Measurements from ENCODE around the gene UBE4A.

UBE4A gene, protein sequence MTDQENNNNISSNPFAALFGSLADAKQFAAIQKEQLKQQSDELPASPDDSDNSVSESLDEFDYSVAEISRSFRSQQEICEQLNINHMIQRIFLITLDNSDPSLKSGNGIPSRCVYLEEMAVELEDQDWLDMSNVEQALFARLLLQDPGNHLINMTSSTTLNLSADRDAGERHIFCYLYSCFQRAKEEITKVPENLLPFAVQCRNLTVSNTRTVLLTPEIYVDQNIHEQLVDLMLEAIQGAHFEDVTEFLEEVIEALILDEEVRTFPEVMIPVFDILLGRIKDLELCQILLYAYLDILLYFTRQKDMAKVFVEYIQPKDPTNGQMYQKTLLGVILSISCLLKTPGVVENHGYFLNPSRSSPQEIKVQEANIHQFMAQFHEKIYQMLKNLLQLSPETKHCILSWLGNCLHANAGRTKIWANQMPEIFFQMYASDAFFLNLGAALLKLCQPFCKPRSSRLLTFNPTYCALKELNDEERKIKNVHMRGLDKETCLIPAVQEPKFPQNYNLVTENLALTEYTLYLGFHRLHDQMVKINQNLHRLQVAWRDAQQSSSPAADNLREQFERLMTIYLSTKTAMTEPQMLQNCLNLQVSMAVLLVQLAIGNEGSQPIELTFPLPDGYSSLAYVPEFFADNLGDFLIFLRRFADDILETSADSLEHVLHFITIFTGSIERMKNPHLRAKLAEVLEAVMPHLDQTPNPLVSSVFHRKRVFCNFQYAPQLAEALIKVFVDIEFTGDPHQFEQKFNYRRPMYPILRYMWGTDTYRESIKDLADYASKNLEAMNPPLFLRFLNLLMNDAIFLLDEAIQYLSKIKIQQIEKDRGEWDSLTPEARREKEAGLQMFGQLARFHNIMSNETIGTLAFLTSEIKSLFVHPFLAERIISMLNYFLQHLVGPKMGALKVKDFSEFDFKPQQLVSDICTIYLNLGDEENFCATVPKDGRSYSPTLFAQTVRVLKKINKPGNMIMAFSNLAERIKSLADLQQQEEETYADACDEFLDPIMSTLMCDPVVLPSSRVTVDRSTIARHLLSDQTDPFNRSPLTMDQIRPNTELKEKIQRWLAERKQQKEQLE

DNA sequence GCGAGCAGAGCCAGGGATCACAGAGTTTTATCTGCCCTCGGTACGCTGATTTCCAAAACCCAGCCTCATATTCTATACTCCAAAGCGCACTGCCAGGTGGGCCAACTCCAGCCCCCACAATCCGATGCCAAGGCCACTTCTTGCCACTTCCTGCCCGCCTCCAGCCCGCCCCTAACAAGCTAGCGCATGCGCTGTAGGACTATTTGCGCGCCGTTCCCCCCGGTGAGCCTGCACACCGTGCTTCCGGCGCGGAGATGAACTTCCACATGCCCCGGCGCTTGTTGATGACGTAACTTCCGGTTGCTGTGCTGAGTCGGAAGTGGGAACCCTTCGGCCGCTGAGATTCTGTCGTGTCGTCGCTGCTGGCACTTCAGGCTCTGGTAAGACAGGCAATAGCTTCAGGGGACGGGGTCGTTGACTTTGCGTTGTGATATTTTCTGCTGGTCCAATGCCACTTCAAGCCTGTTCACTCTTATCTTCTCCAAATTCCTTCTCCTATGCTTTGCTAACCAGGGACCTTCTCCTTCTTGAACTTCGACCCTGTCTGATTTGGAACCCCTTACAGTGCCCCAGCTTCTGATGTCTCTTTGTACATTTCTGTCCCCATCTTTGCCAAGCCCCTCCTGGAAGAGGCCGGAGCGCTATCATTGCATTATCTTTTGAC is at the start of gene UBE4A:
UBE4A (plus strand) TSS at position 306 of the 664 bp plus-strand sequence. CDS start 5,481 bp downstream, outside the sequence.
- Histone ChIP-seq H3K4me1 (ENCODE audit: control insufficient read depth, insufficient read depth, low read length) (no peaks in the 10 kb centered on the region), H3K4me3 (ENCODE audit: low read length) (peak within 1 kb of the TSS; percentile 68), H3K9ac (ENCODE audit: low read length) (peak within 1 kb of the TSS; percentile 82), H3K27me3 (ENCODE audit: control insufficient read depth, insufficient read depth, low read length) (no peaks in the 10 kb centered on the region), H3K9me3 (ENCODE audit: control insufficient read depth, low read length) (no peaks in the 10 kb centered on the region), H3K36me3 (ENCODE audit: control insufficient read depth, insufficient read depth, low read length) (no peaks in the 10 kb centered on the region)

DNA sequence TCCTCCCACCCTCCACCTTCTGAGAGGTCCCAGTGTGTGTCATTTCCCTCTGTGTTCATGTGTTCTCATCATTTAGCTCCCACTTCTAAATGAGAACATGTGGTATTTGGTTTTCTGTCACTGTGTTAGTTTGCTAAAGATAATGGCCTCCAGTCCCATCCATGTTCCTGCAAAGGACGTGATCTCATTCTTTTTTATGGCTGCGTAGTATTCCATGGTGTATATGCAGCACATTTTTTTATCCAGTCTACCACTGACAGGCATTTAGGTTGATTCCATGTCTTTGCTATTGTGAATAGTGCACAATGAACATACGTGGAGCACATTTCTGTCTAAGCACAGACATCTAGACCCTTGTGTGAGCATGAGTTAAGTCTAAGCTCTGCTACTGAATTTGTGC is 49.1 kb upstream of the UBE4A start:
- Histone ChIP-seq H3K4me3 (ENCODE audit: low read length) (no peak overlapping the region), H3K27me3 (ENCODE audit: control insufficient read depth, insufficient read depth, low read length) (peaks cover 6% of the 10 kb centered on the region), H3K9me3 (ENCODE audit: control insufficient read depth, low read length) (no peaks in the 10 kb centered on the region), H3K9ac (ENCODE audit: low read length) (no peak overlapping the region), H3K36me3 (ENCODE audit: control insufficient read depth, insufficient read depth, low read length) (no peaks in the 10 kb centered on the region), H3K4me1 (ENCODE audit: control insufficient read depth, insufficient read depth, low read length) (peaks cover 42% of the 10 kb centered on the region)

DNA sequence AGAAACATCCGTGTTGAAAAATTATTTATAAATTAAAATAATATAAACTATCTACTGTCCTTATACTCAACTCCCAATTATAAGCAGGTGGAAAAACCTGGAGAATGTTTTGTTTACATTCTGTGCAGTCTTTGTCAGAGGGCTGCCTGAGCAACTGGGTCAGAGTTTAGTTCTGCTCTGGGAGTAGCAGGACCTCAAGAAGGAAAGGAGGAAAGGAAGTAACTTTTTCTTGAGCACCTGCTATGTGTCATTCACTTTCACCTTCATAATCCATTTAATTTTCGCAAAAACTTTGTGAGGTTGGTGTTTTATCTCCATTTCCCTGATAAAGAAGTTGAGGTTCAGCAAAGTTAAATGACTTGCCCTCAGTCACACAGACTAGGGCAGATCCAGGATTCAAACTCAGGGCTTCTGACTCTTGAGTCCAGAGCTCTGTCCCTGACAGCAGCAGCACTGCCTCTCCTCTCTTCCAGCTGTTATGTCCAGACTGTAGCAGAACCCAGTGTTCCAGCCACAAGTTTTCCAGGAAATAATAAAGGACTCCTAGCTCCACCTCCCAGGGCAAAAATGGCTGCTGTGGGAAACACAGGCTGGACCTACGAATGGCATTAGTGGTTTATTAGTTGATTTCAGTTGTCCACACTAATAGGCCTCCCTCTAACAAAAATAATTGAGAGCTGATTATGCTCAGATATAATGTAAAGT is 48.5 kb upstream of the UBE4A start:
- Histone ChIP-seq H3K27me3 (ENCODE audit: control insufficient read depth, insufficient read depth, low read length) (peaks cover 6% of the 10 kb centered on the region), H3K36me3 (ENCODE audit: control insufficient read depth, insufficient read depth, low read length) (no peaks in the 10 kb centered on the region), H3K9ac (ENCODE audit: low read length) (peak overlapping the region; percentile 31), H3K4me3 (ENCODE audit: low read length) (no peak overlapping the region), H3K4me1 (ENCODE audit: control insufficient read depth, insufficient read depth, low read length) (peaks cover 49% of the 10 kb centered on the region), H3K9me3 (ENCODE audit: control insufficient read depth, low read length) (no peaks in the 10 kb centered on the region)

DNA sequence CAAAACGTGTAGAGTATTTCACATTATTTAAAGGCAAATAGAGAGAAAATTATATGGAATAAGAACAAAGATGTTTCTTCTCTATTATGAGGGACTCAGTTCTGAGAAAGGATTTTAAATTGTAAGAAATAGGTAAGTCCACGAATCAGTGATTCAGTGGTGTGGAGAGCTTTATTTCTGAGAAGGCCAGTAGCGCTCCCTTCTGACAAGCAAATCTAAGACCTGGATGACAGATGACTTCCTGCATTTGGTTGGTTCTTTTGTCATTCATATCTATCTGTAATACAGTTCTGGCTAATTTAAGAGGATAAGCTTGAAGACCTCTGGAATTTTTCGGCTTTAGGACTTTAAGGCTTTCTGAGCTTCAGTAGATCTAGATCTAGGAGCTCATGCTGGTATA is 47.9 kb upstream of the UBE4A start:
- H3K4me1 ChIP-seq (ENCODE audit: control insufficient read depth, insufficient read depth, low read length): peaks cover 55% of the 10 kb centered on the region

DNA sequence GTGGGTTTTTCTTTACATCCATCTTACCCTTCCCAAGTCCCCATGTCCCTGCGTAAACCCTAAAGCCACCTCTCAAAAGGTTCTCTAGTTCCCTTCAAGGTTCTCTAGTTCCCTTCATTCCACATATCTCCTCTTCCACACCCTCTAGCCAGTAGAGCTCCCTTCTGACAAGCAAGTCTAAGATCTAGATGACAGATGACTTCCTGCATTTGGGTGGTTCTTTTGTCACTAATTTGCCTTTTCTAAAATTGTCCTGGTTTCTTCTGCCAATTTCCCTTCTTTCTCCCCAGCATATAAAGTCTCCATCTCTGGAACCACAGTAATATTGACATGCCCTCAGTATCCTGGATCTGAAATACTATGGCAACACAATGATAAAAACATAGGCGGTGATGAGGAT is 47.1 kb upstream of the UBE4A start:
- no peaks in the 10 kb centered on the region for H3K9me3 ChIP-seq (ENCODE audit: control insufficient read depth, low read length)
- no peaks in the 10 kb centered on the region for H3K36me3 ChIP-seq (ENCODE audit: control insufficient read depth, insufficient read depth, low read length)
- H3K27me3 ChIP-seq (ENCODE audit: control insufficient read depth, insufficient read depth, low read length): peaks cover 6% of the 10 kb centered on the region
- no peak overlapping the region for H3K4me3 ChIP-seq (ENCODE audit: low read length)
- H3K9ac ChIP-seq (ENCODE audit: low read length): no peak overlapping the region
- peaks cover 63% of the 10 kb centered on the region for H3K4me1 ChIP-seq (ENCODE audit: control insufficient read depth, insufficient read depth, low read length)

More for the DNA sequence above, 47.9 kb upstream of the UBE4A start:
- Histone ChIP-seq H3K27me3 (ENCODE audit: control insufficient read depth, insufficient read depth, low read length) (peaks cover 6% of the 10 kb centered on the region), H3K36me3 (ENCODE audit: control insufficient read depth, insufficient read depth, low read length) (no peaks in the 10 kb centered on the region), H3K9ac (ENCODE audit: low read length) (peak overlapping the region; percentile 31), H3K9me3 (ENCODE audit: control insufficient read depth, low read length) (no peaks in the 10 kb centered on the region), H3K4me3 (ENCODE audit: low read length) (no peak overlapping the region)

DNA sequence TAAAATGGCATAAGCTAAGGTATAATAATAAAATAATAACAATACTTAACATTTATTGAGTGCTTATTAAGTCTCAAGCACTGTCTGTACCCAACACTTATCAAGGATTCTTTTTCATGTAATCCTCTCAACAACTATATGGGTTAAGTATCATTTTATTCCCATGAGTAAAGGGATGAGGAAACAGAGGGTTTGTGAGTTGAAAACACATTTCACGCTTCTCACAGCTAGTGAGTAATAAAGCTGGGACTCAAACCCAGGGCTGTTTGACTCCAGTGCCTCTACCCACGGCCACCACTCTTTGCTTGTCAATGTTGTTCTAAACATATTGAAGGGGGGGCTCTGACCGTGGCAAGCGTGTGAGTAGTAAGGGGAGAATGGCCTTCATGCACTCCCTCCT is 46.2 kb upstream of the UBE4A start:
- Histone ChIP-seq H3K4me1 (ENCODE audit: control insufficient read depth, insufficient read depth, low read length) (peaks cover 69% of the 10 kb centered on the region), H3K9me3 (ENCODE audit: control insufficient read depth, low read length) (no peaks in the 10 kb centered on the region), H3K4me3 (ENCODE audit: low read length) (no peak overlapping the region), H3K27me3 (ENCODE audit: control insufficient read depth, insufficient read depth, low read length) (peaks cover 6% of the 10 kb centered on the region), H3K9ac (ENCODE audit: low read length) (no peak overlapping the region), H3K36me3 (ENCODE audit: control insufficient read depth, insufficient read depth, low read length) (no peaks in the 10 kb centered on the region)

DNA sequence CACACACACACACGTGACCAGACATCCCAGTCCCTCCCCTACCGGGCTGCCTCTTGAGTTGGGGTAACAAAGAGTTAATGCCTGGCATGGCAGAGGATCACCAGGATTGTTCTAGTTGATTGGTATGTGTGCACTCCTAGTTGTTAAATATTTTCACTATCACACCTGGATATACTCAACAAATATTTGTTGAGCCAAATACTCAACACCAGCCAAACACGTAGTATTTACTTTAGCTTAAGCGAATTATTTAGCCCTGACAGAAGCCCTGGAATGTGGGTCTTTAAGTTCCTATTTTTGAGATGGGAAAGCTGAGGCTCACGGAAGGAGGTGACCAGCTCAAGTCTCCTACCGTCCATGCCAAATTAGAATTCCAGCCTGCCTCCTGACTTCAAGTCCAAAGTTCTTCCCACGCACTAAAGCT is 44.4 kb upstream of the UBE4A start:
- Histone ChIP-seq H3K36me3 (ENCODE audit: control insufficient read depth, insufficient read depth, low read length) (no peaks in the 10 kb centered on the region), H3K9me3 (ENCODE audit: control insufficient read depth, low read length) (no peaks in the 10 kb centered on the region), H3K4me1 (ENCODE audit: control insufficient read depth, insufficient read depth, low read length) (peaks cover 86% of the 10 kb centered on the region), H3K27me3 (ENCODE audit: control insufficient read depth, insufficient read depth, low read length) (peaks cover 6% of the 10 kb centered on the region), H3K9ac (ENCODE audit: low read length) (peak overlapping the region; percentile 60), H3K4me3 (ENCODE audit: low read length) (no peak overlapping the region)

DNA sequence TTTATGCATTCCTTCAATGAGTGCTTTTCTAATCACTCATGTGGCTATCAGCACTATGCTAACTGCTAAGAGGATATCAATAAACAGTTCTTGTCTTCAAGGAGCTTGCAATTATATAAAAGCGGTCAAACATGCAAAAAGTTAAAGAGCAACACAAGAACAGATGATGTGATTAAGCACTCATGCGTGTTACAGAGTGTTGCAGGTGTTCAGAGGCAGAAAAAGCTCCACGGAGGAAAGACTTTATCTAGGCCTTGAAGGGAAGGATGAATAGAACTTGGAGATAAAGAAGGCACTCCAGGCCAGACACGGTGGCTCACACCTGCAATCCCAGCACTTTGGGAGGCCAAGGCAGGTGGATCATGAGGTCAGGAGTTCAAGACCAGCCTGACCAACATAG is 41.3 kb upstream of the UBE4A start:
- peaks cover 75% of the 10 kb centered on the region for H3K4me1 ChIP-seq (ENCODE audit: control insufficient read depth, insufficient read depth, low read length)
- peaks cover 6% of the 10 kb centered on the region for H3K27me3 ChIP-seq (ENCODE audit: control insufficient read depth, insufficient read depth, low read length)
- no peak overlapping the region for H3K4me3 ChIP-seq (ENCODE audit: low read length)
- H3K9ac ChIP-seq (ENCODE audit: low read length): no peak overlapping the region
- no peaks in the 10 kb centered on the region for H3K36me3 ChIP-seq (ENCODE audit: control insufficient read depth, insufficient read depth, low read length)
- H3K9me3 ChIP-seq (ENCODE audit: control insufficient read depth, low read length): no peaks in the 10 kb centered on the region

DNA sequence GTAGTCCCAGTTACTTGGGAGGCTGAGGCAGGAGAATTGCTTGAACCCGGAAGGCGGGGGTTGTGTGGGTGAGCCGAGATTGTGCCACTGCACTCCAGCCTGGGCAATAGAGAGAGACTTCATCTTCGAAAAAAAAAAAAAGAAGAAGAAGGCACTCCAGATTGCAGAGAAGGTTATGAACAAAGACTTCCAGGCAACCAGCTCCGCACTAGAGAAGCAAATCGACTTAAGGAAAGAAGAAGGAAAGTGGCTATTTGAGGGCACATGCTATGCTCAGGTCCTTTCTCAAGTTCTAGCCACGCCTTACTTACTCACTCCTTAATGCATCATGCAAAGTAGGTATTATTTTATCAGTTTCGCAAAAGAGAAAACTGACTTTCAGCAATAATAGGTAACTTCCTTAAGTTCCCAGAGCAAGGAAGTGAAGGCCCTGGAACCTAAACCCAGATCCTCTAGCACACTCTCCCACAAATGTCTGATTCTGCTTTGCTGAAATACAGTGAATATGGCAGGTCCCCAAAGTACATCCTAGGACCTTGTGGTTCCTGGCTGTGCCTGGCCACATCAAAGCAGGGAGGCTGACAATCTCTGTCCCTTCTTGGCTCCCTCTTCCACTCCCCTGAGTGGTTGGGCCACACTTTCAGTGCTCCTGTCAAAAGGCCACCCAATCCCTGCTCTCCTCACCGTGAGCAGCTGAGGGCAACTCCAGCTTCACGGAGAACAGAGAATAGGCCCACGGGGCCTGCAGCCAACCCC is 40.6 kb upstream of the UBE4A start:
- Histone ChIP-seq H3K9ac (ENCODE audit: low read length) (no peak overlapping the region), H3K27me3 (ENCODE audit: control insufficient read depth, insufficient read depth, low read length) (peaks cover 5% of the 10 kb centered on the region), H3K4me3 (ENCODE audit: low read length) (no peak overlapping the region), H3K9me3 (ENCODE audit: control insufficient read depth, low read length) (no peaks in the 10 kb centered on the region), H3K36me3 (ENCODE audit: control insufficient read depth, insufficient read depth, low read length) (no peaks in the 10 kb centered on the region), H3K4me1 (ENCODE audit: control insufficient read depth, insufficient read depth, low read length) (peaks cover 71% of the 10 kb centered on the region)

DNA sequence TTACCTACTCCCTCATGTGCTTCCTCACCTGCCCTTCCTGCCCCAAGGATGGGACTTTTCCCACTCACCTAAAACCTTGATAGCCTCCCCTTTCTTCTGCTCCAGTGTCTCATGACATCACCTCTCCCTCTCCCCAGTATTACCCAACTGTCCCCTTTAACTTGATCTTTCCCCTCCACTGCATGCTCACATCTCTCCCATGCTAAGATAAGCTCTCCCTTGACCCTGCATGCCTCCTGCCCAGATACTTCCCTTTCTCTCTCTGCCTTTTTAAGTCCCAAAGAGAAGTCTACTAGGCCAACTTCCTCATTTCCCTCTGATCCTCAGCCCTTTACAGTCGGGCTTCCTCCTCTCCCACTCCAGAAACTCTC is 40.1 kb upstream of the UBE4A start:
- Histone ChIP-seq H3K36me3 (ENCODE audit: control insufficient read depth, insufficient read depth, low read length) (no peaks in the 10 kb centered on the region), H3K9me3 (ENCODE audit: control insufficient read depth, low read length) (no peaks in the 10 kb centered on the region), H3K4me3 (ENCODE audit: low read length) (no peak overlapping the region), H3K9ac (ENCODE audit: low read length) (no peak overlapping the region), H3K27me3 (ENCODE audit: control insufficient read depth, insufficient read depth, low read length) (no peaks in the 10 kb centered on the region), H3K4me1 (ENCODE audit: control insufficient read depth, insufficient read depth, low read length) (peaks cover 65% of the 10 kb centered on the region)

DNA sequence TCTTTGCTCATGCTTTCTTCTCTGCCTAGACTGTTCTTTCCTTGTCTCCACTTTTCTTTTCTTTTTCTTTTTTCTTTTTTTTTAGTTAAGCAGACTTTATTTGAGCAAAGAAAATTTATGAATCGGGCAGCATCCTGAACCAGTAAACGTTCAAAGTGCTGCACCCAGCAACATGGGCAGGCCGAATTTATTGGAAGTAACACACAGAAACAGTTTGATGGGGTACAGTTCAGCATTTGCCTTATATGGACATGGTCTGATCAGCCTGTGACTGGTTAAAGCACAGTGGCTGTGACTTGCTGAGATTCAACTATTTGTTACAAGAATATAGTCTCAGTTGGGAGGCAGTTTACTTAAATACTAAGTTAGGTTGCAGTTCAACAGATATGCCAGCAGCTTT is 38.9 kb upstream of the UBE4A start:
- no peaks in the 10 kb centered on the region for H3K36me3 ChIP-seq (ENCODE audit: control insufficient read depth, insufficient read depth, low read length)
- H3K4me1 ChIP-seq (ENCODE audit: control insufficient read depth, insufficient read depth, low read length): peaks cover 54% of the 10 kb centered on the region
- no peaks in the 10 kb centered on the region for H3K9me3 ChIP-seq (ENCODE audit: control insufficient read depth, low read length)

More for the DNA sequence above, 38.9 kb upstream of the UBE4A start:
- Histone ChIP-seq H3K4me3 (ENCODE audit: low read length) (no peak overlapping the region), H3K9ac (ENCODE audit: low read length) (no peak overlapping the region), H3K27me3 (ENCODE audit: control insufficient read depth, insufficient read depth, low read length) (no peaks in the 10 kb centered on the region)

All from mucosa of stomach (tissue), 1 donor.